B cell (primary cell): Measurements from ENCODE around the gene DNAJB12.

Experiments used
- EZH2 ChIP-seq: IDR thresholded peaks from 2 replicates; pipeline ENCODE4 v1.6.1; 2012; ENCODE audit warnings: borderline replicate concordance, low read depth, mild to moderate bottlenecking, moderate library complexity, low read length; ENCODE audit not compliant: insufficient read depth, poor library complexity, severe bottlenecking
- TF ChIP-seq, protein P1 (sequence below): fragments of 200-600 bp; IDR thresholded peaks from one replicate; pipeline ENCODE4 v1.8.0; 2022; ENCODE audit warnings: antibody characterized with exemption, mild to moderate bottlenecking

DNA sequence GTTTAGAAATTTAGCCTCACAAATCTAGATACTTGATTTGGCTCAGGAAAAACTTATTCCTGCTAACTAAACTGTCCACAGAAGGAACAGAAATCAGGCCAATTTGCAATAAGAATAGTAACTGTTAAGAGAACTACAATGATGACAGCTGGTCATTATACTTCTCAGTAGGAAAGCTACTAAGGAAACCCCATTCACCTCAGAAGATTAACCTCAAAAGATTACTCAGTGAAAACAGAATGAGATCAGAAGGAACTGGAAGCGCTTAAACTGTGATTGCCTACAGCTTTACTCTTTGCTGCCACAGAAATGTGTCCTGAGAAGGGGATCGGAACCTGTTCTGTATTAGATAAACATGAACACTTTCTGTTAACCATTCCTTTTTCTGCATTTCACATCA is 24.3 kb upstream of the DNAJB12 start:
- no peak for TF ChIP-seq EZH2
- TF ChIP-seq, protein P1, sequence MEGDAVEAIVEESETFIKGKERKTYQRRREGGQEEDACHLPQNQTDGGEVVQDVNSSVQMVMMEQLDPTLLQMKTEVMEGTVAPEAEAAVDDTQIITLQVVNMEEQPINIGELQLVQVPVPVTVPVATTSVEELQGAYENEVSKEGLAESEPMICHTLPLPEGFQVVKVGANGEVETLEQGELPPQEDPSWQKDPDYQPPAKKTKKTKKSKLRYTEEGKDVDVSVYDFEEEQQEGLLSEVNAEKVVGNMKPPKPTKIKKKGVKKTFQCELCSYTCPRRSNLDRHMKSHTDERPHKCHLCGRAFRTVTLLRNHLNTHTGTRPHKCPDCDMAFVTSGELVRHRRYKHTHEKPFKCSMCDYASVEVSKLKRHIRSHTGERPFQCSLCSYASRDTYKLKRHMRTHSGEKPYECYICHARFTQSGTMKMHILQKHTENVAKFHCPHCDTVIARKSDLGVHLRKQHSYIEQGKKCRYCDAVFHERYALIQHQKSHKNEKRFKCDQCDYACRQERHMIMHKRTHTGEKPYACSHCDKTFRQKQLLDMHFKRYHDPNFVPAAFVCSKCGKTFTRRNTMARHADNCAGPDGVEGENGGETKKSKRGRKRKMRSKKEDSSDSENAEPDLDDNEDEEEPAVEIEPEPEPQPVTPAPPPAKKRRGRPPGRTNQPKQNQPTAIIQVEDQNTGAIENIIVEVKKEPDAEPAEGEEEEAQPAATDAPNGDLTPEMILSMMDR, result no peak
